GM12873 (cell line): Measurements from ENCODE around the gene PHTF2.

Experiments
- CTCF ChIP-seq: IDR thresholded peaks from 2 replicates; pipeline ENCODE4 v1.5.1; 2012; ENCODE audit warnings: low read depth, mild to moderate bottlenecking, moderate library complexity, low read length, control low read depth; ENCODE audit not compliant: insufficient read depth; ENCODE audit errors: missing control alignments

PHTF2 gene

GRCh38 chr7:77823787-77824186, 25.2 kb downstream of the PHTF2 start:
- TF ChIP-seq CTCF = no peak

DNA sequence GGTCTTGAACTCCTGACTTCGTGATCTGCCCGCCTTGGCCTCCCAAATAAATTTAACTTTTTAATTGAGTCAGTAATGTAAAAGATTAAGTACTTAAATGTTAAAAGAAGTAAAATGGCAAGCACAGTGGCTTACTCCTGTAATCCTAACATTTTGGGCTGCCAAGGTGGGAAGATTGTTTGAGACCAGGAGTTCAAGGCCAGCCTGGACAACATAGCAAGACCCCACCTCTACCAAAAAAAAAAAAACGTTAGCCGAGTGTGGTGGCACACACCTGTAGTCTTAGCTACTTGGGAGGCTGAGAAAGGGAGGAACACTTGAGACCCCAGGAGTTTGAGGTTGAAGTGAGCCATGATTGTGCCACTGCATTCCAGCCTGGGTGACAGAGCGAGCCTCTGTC, 26.1 kb downstream of the PHTF2 start:
- no peak for TF ChIP-seq CTCF

DNA sequence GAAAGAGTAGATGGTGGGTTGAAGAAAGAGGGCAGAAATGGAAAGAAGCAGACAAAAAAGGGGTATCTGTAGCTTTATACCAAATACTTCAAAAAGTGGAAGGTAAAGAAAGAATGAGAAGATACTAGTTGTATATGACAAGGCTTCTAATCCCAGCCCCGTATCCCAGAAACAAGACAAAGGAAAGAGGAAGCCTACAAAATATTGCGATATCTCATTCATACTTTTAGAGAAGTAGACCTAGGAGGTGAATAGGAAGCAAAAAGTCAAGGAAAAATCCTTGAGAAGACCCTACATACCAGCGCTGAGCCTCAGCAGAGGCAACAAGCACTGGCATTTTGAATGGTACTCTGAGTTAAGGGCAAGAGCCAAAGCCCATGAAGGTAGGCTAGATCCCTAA, 26.6 kb downstream of the PHTF2 start:
- no peak for TF ChIP-seq CTCF

- no peak for TF ChIP-seq CTCF
Measured at GRCh38 chr7:77826300-77826699, 27.7 kb downstream of the PHTF2 start.

- no peak for TF ChIP-seq CTCF
Measured at GRCh38 chr7:77827999-77828398, 29.4 kb downstream of the PHTF2 start.

- TF ChIP-seq CTCF = no peak
Measured at GRCh38 chr7:77830649-77831355, 32.2 kb downstream of the PHTF2 start.

DNA sequence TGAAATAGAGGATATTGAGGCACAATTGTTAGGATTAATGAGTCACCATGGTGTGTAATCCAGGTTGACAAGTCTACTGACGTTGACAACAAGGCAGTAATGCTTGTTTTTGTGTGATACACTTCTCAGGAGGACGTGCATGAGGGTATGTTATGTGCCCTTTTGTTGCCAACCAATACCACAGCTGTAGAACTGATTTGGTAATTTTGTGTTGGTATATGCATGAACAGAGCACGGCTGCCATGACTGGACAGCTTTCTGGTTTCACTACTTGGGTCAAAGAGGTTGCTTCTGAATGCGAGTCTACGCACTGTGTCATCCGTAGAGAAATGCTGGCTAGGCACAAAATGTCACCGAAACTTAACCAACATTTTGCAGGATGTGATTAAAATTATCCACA, 32.9 kb downstream of the PHTF2 start:
- no peak for TF ChIP-seq CTCF
